GM12874 (cell line): Measurements from ENCODE around the gene SPNS2.

ENCODE experiments used
- CTCF ChIP-seq: IDR thresholded peaks from 2 replicates; pipeline ENCODE4 v1.5.1; 2011; ENCODE audit warnings: low read depth, mild to moderate bottlenecking, control low read depth, low read length, moderate library complexity; ENCODE audit not compliant: insufficient read depth

Gene SPNS2

GRCh38 chr17:4574448-4575045 lies 75.9 kb downstream of the SPNS2 start:
- TF ChIP-seq CTCF, result no peak

- no peak for TF ChIP-seq CTCF
Measured at GRCh38 chr17:4576161-4576558, 77.5 kb downstream of the SPNS2 start.

GRCh38 chr17:4576729-4577322 lies 78.1 kb downstream of the SPNS2 start:
- TF ChIP-seq CTCF, result no peak

- TF ChIP-seq CTCF, result no peak
Measured at GRCh38 chr17:4577386-4577993, 78.8 kb downstream of the SPNS2 start.

- TF ChIP-seq CTCF, result no peak
Measured at GRCh38 chr17:4579678-4580077, 81.0 kb downstream of the SPNS2 start.

- no peak for TF ChIP-seq CTCF
Measured at GRCh38 chr17:4580291-4580690, 81.6 kb downstream of the SPNS2 start.

GRCh38 chr17:4582101-4582501 lies 83.4 kb downstream of the SPNS2 start:
- no peak for TF ChIP-seq CTCF
